Astrocyte (in vitro differentiated cells and primary cell): ENCODE measurements around the gene P2RY12.

Source experiments
- EZH2 ChIP-seq: IDR thresholded peaks from 2 replicates; pipeline ENCODE4 v1.6.1; 2012; ENCODE audit warnings: mild to moderate bottlenecking, low read length, inconsistent platforms; ENCODE audit not compliant: insufficient read depth
- TF ChIP-seq, protein P1 (sequence below): IDR thresholded peaks from 2 replicates; pipeline ENCODE4 v1.5.1; 2011; ENCODE audit warnings: low read depth, mild to moderate bottlenecking, inconsistent platforms, low read length, moderate library complexity; ENCODE audit not compliant: insufficient read depth

DNA sequence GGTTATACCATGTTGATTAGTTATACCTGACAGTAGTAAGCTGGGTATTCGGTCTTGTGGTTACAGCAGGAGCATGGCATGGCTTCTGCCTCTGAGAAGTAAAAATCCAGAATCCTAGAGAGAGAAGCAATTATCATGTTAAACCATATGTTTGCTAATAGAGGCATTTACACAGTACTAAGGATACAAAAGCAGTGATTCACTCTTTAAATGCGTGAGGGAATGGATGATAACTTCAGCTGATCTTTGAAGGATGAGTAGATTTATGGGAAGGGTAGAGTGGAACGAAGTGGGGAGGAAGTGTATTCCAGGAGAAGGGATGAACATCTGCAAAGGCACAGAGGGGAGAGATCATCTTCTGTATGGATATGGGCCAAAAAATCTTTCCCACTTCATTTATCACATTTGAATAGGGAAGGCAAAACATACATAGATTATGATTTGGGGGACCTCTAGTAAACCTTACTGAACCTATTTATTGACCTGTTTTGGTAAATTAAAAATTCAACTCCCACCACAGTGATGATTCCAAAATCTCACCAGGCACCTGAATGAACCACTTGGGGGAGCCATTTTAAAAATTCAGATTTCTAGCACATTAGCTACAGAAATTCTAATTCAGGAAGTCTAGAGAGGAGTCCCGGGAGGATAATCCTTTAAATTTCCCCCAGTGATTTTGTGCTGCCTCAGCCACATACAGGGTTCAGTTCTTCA is 41.2 kb upstream of the P2RY12 start:
- TF ChIP-seq EZH2: no peak
- TF ChIP-seq, protein P1, sequence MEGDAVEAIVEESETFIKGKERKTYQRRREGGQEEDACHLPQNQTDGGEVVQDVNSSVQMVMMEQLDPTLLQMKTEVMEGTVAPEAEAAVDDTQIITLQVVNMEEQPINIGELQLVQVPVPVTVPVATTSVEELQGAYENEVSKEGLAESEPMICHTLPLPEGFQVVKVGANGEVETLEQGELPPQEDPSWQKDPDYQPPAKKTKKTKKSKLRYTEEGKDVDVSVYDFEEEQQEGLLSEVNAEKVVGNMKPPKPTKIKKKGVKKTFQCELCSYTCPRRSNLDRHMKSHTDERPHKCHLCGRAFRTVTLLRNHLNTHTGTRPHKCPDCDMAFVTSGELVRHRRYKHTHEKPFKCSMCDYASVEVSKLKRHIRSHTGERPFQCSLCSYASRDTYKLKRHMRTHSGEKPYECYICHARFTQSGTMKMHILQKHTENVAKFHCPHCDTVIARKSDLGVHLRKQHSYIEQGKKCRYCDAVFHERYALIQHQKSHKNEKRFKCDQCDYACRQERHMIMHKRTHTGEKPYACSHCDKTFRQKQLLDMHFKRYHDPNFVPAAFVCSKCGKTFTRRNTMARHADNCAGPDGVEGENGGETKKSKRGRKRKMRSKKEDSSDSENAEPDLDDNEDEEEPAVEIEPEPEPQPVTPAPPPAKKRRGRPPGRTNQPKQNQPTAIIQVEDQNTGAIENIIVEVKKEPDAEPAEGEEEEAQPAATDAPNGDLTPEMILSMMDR: peak; percentile 29
